KMS-11 (cell line): ENCODE results near the gene ZFP36L1.

Source experiments
- H2AFZ ChIP-seq: fragments of 200-600 bp; sonication (generic); 2 replicates; pipeline ENCODE4 v1.6.1; 2016; ENCODE audit warnings: antibody characterized with exemption, mixed run types, low read depth
- H3K27ac ChIP-seq: fragments of 200-600 bp; sonication (generic); 2 replicates; pipeline ENCODE4 v1.6.1; 2016; ENCODE audit warnings: mild to moderate bottlenecking, mixed run types
- H3K27me3 ChIP-seq: fragments of 200-600 bp; sonication (generic); 2 replicates; pipeline ENCODE4 v1.6.1; 2017; ENCODE audit warnings: mild to moderate bottlenecking, low read depth, mixed run types, moderate library complexity; ENCODE audit not compliant: insufficient read depth
- H3K36me3 ChIP-seq: fragments of 200-600 bp; sonication (generic); 2 replicates; pipeline ENCODE4 v1.6.1; 2017; ENCODE audit warnings: mild to moderate bottlenecking, mixed run types; ENCODE audit not compliant: insufficient read depth
- H3K4me1 ChIP-seq: fragments of 200-600 bp; sonication (generic); 2 replicates; pipeline ENCODE4 v1.6.1; 2016; ENCODE audit warnings: mild to moderate bottlenecking, low read depth, mixed run types; ENCODE audit not compliant: poor library complexity, severe bottlenecking
- H3K4me2 ChIP-seq: fragments of 200-600 bp; sonication (generic); 2 replicates; pipeline ENCODE4 v1.7.0; 2016; ENCODE audit warnings: mild to moderate bottlenecking, mixed run types
- H3K4me3 ChIP-seq: fragments of 200-600 bp; sonication (generic); IDR thresholded peaks from 2 replicates; pipeline ENCODE4 v1.6.1; 2017; ENCODE audit warnings: low read depth, low read length, mixed read lengths; ENCODE audit not compliant: insufficient read depth
- H3K79me2 ChIP-seq: fragments of 200-600 bp; sonication (generic); 2 replicates; pipeline ENCODE4 v1.6.1; 2016; ENCODE audit warnings: low read depth, mixed run types; ENCODE audit not compliant: insufficient read depth
- H3K9ac ChIP-seq: fragments of 200-600 bp; sonication (generic); 2 replicates; pipeline ENCODE4 v1.6.1; 2016; ENCODE audit warnings: mild to moderate bottlenecking, mixed run types
- H4K20me1 ChIP-seq: fragments of 200-600 bp; sonication (generic); 2 replicates; pipeline ENCODE4 v1.6.1; 2016; ENCODE audit warnings: mild to moderate bottlenecking, mixed run types; ENCODE audit not compliant: insufficient read depth
- CTCF ChIP-seq: fragments of 200-600 bp; sonication (generic); conservative IDR thresholded peaks from 2 replicates; pipeline ENCODE4 v1.6.1; 2017; ENCODE audit warnings: low read depth, mild to moderate bottlenecking, antibody characterized with exemption, low read length, moderate library complexity, mixed read lengths

ZFP36L1 gene

GRCh38 chr14:68752271-68753006 lies 40.4 kb downstream of the ZFP36L1 start:
- no peak for TF ChIP-seq CTCF
- Histone ChIP-seq H3K9ac (no peak overlapping the region), H3K4me2 (no peak overlapping the region), H4K20me1 (no peaks in the 10 kb centered on the region), H3K79me2 (no peaks in the 10 kb centered on the region), H3K36me3 (no peaks in the 10 kb centered on the region), H3K27ac (no peak overlapping the region), H3K4me1 (no peaks in the 10 kb centered on the region), H3K4me3 (no peak overlapping the region), H2AFZ (no peak overlapping the region), H3K27me3 (no peaks in the 10 kb centered on the region)

DNA sequence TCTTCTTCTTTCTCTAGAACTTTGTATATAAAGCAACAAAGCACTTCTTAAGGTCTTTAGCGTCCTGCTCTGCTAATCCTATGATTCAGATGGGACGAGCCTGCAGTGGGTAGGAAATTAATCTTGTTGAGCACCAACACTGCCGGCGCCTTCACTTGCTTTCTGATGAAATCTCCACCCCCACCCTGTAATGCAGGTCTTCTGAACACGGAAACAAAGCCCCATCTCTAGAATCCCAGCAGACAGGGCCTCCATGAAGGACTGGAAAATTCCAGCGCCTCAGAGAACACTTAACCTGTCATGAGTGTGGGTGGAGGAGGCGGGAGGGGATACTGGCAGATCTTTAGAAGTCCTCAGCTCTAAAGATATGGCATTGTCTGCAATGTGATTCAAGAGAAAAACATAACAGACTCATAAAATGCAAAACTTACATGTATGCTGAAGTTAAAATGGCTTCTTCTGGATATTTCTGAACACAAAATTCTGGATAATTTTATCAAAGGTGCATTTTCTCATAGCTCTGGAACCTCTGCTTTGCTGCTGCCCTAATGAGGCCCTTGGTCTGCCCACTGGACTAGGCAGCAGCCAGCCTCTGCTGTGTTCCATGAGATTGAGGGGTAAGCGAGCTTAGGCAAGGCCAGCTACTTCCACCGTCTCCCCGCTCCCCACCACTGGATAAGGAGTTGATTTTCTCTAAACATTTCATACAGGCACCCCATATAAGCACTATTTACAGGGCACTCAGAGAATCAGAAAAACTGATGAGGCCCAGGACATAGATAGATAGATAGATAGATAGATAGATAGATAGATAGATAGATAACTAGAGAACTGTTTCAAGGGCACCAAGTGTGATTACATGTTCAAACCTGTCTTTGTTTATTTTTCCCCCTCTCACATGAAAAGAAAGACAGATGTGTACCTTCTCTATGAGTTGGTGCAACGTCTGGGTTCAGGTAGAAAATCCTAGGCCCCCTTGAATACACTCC lies 43.1 kb downstream of the ZFP36L1 start:
- H3K9ac ChIP-seq: no peak overlapping the region

DNA sequence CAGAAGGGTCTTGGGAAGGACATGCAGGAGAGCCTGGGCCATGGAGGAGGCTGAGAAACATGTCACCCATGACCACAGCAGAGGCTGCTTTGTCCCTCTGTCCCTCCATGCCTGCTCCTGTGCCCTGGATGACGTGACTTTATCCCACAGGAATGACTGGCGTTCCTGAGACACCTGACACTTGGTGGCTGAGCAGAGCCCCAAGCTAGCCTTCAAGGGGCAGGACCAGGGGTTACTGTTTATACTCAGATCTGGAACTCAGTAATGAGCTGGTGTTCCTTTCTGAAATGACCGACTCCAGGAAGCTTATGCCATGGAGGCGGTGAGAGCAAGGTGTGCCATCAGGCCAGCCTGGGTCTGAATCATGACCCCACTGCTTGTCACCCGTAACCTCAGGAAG lies 44.2 kb downstream of the ZFP36L1 start:
- Histone ChIP-seq H4K20me1 (no peaks in the 10 kb centered on the region), H3K4me3 (no peak overlapping the region), H3K4me2 (no peak overlapping the region), H3K4me1 (no peaks in the 10 kb centered on the region), H2AFZ (no peak overlapping the region), H3K36me3 (no peaks in the 10 kb centered on the region), H3K9ac (no peak overlapping the region), H3K27ac (no peak overlapping the region), H3K79me2 (no peaks in the 10 kb centered on the region), H3K27me3 (no peaks in the 10 kb centered on the region)
- TF ChIP-seq CTCF: no peak

More for the DNA sequence above, 43.1 kb downstream of the ZFP36L1 start:
- TF ChIP-seq CTCF: no peak
- Histone ChIP-seq H3K4me1 (no peaks in the 10 kb centered on the region), H4K20me1 (no peaks in the 10 kb centered on the region), H3K36me3 (no peaks in the 10 kb centered on the region), H3K27ac (no peak overlapping the region), H2AFZ (no peak overlapping the region), H3K79me2 (no peaks in the 10 kb centered on the region), H3K4me2 (no peak overlapping the region), H3K4me3 (no peak overlapping the region), H3K27me3 (no peaks in the 10 kb centered on the region)

DNA sequence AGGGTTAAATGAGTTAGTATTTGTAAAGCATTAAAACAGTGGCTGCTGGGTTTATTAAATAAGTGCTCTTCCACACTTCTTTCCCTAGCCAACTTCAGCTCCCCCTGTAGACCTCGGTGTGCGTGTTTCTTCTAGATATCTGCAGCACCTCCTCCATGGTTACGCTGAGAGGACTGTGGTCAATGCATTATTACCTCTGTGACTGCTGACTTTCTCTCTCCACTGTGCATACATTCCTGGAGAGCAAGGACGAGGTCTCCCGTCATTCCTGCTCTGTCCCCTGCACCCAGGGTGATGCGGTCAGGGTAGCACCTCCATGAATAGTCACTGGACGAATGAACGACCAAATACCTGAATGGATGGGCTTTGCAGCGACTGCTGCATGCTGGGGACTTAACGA lies 44.6 kb downstream of the ZFP36L1 start:
- no peaks in the 10 kb centered on the region for H3K27me3 ChIP-seq
- no peak overlapping the region for H3K4me3 ChIP-seq
- H3K9ac ChIP-seq: no peak overlapping the region
- no peak overlapping the region for H2AFZ ChIP-seq
- no peaks in the 10 kb centered on the region for H4K20me1 ChIP-seq
- no peak for TF ChIP-seq CTCF
- no peaks in the 10 kb centered on the region for H3K79me2 ChIP-seq
- H3K27ac ChIP-seq: no peak overlapping the region
- no peaks in the 10 kb centered on the region for H3K36me3 ChIP-seq
- no peaks in the 10 kb centered on the region for H3K4me1 ChIP-seq
- H3K4me2 ChIP-seq: no peak overlapping the region
